Suppressor macrophage treated with lipopolysaccharide for 4 hours (primary cell): ENCODE results near the gene RGCC.
"Not testable (repeated sequence)": the region's sequence is repeated elsewhere in the genome, so short reads cannot be mapped to it uniquely, and the experiment has no call there.

Source experiments
- DNase-seq: peaks from one replicate; pipeline ENCODE4 v3.0.0-alpha.2; 2020

The RGCC gene, protein sequence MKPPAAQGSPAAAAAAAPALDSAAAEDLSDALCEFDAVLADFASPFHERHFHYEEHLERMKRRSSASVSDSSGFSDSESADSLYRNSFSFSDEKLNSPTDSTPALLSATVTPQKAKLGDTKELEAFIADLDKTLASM

DNA sequence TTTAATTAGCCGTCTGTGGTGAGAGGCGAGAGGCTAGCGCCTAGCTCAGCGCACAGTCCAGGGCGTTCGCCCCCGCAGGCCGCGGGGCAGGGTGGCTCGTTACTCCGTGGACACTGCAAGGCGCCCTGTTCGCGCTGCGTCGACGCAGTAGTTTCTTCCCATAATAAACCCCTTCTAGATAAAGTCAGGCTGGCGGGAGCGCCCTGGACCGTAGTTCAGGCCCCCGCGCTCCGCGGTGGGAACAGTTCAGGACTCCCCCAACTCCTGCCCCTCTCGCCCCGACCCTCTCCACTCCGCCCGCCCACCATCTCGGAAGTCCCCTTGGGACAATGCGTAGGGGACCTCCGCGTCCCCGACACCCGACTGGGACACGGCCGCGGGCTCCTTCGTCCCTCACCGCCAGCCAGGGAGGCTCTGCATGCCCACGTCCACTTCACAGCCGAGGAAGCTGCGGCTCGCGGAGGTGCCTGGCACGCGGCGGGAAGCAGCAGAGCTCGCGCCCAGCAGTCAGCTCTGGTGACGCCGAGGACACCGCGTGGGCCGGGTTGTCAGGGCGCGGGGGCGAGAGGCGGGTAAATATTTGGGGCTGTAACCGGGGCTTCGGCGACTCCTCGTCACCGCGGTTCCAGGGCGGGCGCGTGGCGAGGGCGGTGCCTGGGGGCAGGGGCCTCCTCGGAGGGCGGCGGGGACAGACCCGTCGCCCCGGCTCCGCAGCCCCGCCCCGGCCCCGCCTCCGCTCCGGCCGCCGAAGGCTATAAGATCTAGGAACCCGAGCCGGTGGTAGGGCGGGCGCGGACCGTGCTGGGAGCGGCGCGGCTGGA is at the start of gene RGCC:
Gene RGCC (plus strand): TSS at position 783 of the 821 bp plus-strand sequence. CDS start 158 bp downstream, outside the sequence.
- peak; percentile 93 for DNase-seq

DNA sequence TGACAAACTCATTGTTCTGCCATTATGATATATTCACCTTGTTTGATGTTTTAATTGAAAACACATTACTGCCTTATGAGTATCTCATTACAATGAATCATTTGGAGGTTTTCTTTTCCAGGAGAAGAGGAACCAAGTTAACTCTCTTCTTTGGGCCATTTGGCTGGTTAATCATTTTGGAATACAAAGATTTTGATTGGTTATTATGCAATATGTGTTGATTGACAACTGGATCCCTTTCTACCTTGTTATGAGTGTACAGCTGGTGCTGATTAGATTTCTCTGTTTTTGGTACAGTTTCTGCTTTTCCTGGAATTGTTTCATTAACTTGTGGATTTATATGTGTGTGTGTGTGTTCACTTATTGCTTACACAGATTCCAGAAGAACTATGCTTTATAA is 49.2 kb upstream of the RGCC start:
- DNase-seq, result no peak

DNA sequence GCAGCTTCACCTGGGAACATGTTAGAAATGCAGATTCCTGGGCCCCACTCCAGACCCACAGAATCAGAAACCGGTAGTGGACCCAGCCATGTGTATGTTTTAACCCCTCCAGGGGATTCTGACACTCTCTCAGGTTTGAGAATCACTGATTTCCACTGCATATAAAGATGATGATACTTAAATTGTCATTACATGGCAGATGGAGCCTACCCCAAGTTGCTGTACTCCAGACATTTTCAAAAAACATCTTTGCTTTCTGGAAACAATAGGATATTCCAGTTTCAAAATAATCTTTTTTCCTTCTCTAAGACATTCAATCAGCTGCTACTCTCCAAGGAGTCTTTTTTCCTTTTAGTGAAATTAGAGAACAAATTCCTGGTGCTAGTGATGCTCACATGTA is 48.6 kb upstream of the RGCC start:
- DNase-seq, result no peak

DNA sequence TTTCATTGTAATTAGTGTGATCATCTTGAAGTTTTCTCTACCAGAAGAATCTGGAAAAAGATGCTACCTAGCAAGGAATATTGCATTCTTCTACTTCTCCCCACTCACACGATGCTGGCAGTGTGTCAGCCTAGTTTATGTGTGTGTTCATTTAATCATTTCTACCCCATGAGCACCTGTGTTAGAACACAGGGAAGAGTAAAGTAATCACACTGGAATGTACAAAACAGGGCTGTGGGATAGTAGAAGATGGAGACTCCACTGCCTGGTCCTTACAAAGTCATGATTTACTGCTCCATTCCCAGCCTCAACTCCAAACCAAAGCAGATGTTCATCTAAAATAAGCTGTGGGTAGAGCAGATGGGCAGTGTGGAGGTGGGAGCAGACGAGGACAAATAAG is 47.7 kb upstream of the RGCC start:
- DNase-seq, result no peak

DNA sequence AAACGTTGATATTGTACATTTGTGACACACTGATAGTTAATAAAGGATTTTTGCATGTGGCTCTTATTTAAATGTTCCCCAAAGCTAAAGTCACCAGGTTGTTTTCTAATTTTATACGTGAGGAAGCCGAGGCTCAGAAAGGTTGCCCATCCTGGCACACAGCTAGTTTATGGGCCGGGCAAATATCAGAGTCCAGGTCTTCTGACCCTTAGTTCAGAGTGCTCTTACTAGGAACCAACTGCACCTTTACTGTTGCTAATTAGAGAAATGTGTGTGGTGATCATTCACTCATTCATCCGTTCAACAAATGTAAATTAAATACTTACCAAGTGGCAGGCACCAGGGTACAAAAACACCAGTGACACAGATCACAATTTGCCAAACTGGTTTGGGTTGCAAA is 46.3 kb upstream of the RGCC start:
- DNase-seq, result no peak

DNA sequence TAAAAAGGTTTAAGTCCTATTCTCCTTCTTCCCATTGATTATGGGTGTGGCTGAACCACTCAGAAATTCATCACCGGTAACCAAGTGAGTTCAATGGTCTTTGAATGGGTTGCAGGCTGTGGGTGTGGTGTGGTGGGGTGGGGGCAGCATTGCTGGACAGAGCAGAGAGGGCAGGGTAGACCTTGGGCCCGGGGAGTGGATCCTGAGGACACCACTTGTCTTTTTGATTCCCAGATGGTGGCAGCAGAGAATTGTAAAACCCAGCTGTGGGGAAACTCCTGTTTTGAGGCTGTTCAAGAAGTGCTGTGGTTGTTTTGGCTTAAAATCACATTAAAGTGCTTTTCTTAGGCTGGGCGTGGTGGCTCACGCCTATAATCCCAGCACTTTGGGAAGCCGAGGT is 45.8 kb upstream of the RGCC start:
- DNase-seq, result peak; percentile 46

DNA sequence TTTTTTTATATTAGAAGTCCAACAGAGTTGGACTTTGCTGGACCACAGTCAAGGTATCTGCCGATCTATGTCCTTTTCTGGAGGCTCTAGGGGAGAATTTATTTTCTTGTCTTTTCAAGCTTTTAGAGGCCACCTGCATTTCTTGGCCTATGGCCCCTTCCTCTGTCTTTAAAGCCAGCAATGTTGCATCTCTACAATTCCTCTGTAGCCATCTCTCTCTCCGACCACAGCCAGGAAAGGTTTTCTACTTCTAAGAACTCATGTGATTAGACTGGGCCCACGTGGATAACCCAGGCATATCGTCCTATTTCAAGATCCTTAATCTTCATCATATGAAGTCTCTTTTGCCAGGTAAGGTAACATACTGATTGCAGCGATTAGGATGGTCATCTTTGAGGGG is 43.5 kb upstream of the RGCC start:
- no peak for DNase-seq

DNA sequence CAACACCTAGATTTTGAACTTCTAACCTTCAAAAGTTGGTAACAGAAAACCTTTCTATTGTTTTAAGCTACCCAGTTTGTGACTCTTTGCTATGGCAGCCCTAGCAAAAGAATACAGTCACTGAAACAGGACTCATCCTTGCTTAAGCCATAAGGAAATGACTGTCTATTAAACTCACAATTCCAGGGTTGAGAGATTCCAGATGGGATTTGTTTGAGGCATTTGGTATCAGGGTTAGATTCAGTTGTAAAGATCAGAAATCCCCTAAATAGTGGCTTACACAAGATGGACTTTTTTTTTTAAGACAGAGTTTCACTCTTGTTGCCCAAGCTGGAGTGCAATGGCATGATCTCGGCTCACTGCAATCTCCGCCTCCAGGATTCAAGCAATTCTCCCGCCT is 41.1 kb upstream of the RGCC start:
- peak; percentile 21 for DNase-seq

DNA sequence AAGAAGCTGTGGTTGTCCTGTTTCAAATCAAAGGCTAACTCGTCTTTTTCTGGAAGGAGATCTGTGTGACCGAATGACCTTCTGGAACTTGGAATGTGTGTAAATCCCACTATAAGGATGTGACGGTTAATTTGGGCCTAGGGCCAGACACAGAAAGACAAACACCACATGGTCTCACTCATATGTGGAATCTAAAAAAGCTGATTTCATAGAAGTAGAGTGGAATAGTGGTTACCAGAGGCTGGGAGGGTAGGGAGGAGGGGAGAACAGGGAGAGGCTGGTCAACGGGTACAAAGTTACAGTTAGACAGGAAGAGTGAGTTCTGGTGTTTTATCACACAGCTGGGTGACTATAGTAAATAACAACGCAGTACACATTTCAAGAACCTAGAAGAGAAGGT is 39.3 kb upstream of the RGCC start:
- no peak for DNase-seq

DNA sequence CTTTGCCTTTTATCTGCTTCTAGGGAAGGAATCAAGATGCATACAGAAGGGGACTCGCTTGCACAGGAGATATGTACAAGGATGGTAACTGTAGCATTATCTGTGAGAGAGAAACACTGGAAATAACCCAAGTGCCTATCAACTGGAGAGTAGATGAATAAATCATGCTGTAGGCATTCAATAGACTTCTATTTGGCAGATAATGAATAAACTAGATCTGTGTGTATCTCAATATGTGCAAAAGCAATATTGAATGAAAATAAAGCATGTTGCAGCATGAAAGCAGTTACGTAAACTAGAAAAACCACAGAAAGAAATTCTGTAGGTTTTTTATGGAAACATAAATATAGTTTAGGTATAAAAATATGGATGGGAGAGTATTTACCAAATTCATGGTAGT is 38.6 kb upstream of the RGCC start:
- DNase-seq, result no peak

DNA sequence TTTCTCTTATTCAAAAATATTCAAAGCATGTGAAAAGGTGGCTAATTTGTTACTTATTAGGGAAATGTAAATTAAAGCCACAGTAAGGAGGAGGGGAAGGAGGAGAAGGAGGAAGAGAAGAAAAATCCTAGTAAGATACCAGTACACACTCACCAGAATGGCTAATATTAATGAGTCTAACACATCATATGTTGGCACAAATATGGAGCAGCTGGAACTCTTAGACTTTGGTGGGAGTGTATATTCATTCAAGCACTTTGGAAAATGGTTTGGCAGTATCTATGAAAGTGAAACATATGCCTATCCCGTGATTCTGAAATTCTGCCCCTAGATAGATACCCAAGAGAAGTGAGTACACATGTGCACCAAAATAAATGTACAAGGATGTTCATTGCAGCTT is 38.1 kb upstream of the RGCC start:
- no peak for DNase-seq

DNA sequence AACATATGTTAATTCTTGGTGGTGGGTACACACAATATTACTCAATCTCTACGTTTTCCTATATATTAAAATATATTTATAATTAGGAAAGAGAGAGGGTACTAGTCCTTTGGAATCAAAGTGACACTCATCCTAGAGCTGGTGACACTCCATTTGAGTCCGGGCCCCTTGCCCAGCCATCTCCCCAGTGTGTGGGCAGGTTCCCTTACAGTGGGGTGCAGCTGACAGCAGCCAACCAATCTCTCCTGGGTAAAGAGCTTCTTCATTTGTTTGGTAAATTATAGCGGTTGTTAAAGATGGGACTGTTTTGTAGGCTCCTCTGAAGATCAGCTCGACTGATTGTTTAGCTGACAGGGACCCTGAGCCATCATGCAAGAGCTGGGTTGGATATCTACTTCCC is 37.2 kb upstream of the RGCC start:
- no peak for DNase-seq

DNA sequence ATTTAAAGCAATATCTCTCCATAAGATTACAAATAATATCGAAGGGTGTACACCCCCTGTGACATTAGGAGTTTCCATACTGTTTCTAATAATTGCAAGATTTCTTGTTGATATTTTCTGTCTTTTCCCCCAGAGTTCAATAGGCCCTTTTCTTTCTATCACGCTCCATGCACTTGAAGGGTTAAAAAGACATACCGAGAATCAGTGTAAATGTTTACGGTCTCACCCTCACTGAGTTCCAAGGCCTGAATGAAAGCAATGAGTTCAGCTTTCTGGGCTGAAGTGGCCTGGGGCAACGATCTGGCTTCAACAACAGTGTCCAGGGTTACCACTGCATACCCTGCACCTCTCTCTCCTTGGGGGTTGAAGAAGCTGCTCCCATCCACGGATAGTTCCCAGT is 36.0 kb upstream of the RGCC start:
- DNase-seq, result not testable (repeated sequence)

DNA sequence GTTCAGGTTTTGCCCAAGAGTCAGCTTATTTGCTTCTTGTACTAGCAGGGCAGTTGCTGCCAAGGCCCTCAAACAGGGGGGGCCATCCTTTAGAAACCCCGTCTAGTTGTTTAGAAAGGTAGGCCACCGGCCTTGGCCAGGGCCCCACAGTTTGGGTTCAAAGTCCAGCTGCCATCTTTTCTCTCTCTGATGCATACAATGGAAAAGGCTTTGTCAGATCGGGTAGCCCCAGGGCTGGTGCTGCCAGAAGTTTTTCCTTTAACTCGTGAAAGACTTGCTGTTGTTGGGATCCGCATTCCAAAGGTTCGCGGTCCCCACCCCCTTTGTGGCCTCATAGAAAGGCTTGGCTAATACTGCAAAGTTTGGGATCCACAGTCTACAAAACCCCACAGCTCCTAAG is 35.4 kb upstream of the RGCC start:
- DNase-seq, result not testable (repeated sequence)

DNA sequence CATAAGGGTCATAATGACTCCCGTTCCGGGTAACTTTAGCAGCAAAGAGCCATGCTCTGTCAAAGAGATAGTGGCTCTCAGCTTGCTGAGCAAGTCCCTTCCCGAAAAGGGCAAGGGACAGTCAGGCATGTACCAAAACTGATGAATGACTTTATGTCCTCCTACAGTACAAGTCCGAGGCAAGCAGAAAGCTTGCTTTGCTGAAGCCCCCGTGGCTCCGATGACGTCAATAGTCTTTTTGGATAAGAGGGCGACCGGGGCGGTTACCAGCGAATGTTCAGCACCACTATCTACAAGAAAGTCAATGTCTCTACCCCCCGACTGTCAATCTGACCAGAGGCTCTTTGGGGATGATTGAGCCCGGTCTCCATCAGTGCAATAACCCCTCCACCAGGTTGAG is 34.1 kb upstream of the RGCC start:
- DNase-seq, result not testable (repeated sequence)

DNA sequence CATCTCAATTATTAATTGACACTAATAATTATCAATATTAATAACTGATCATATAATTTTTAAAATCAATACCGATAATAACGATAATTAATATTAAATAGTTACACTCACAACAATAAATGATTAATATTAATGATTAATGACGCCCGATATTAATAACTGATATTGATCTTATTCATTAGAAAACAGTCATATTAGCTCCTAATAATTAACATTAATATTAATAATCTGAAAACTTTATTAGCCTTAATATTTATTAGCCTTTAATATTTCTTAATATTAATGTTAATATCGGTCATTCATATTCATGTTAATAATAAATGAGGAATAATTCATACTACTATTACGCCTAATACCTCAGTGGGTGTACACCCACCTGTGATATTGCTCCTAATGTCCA is 32.7 kb upstream of the RGCC start:
- not testable (repeated sequence) for DNase-seq

DNA sequence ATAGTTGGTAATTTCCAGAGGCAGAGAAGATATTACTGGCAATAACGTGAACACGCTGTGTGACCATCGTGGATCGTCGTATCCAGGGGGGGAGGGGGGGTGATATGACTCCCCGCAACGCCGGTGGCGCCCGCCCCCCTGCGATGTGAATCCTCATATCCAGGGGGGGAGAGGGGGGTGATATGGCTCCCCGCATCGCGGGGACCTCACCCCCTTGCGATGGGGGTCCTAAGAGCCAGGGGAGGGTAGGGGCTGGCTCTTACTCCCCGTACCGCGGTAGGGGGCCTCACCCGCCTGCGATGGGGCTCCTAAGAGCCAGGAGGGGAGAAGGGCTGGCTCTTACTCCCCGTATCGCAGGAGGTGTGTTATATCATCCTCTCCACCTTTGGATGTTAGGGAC is 31.3 kb upstream of the RGCC start:
- DNase-seq, result no peak

DNA sequence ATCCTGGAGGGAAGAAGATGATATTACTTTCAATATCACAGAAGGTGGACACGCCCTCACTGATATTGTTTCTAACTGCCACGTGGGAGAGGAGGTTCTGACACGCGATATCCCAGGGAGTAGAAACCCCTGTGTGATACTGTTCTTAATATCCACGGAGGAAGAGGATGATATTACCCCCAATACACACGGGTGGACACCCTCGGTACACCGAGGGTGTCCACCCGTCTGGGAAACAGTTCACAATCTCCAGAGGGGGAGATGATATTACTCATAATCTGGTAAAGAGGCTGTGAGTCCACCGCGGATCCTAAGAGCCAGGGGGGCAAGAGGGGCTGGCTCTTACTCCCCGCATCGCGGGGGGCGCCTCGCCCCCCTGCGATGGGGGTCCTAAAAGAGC is 29.7 kb upstream of the RGCC start:
- no peak for DNase-seq

DNA sequence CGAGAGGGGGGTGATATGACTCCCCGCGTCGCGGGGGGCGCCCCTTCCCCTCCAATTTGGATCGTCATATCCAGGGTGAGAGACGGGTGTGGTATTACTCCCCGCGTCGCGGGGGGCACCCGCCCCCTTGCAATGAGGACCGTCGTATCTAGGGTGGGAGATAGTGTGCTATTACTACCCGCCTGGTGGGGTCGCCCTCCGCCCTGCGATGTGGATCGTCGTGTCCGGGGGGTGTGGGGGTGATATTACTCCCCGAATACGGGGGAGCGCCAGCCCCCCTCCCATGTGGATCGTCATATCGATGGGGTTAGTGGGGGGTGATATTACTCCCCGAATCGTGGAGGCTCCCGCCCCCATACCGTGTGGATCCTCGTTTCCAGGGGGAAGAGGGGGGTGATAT is 29.2 kb upstream of the RGCC start:
- no peak for DNase-seq

DNA sequence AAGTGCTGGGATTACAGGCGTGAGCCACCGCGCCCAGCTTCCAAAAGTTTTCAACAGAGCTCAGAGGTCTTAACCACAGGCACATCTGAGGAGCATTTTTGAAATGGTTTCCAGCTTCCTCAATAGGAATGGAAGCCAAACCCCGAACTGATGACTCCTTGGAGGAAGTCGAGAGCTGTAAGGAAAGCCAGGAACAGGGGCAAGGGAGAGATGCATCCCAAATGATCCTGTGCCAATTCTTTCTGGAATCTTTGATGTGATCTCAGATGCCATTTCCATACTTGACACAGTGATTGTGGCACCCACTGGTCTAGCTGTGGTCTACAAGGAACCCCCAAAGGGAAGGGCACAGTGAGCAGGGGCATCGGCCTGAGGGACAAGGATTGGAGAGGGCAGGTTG is 23.3 kb upstream of the RGCC start:
- DNase-seq, result not testable (repeated sequence)

DNA sequence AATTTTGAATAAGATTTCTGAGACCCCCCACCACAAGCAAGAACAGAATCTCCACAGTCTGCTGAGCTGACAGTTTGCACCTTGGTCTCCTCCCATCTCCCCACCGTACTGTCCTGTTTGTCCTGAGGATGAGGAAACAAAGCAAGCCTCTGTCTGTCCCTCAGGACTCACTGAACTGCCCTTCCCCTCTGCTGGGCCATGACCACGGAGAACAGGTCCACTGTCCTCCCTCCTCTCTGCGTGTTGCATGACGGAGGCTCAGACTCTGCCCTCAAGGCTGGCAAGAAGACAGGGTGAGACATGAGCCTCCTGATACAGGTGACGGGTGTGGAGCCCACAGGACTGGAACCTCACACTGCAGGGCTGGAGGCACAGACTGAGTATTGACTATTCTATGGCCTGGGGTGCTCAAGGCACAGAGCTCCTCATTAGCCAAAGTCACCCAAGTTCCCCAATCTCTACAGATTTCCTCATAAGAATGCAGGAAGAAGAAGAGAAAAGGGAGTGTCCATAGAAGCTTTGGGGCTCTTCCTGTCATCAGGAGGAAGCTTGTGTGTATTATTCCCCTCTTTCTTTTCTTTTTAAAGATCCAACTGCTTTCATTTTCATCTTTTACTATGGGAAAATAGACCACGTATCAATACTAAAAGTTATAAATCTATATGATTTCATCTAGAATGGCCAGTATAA is 22.4 kb upstream of the RGCC start:
- peak; percentile 12 for DNase-seq

DNA sequence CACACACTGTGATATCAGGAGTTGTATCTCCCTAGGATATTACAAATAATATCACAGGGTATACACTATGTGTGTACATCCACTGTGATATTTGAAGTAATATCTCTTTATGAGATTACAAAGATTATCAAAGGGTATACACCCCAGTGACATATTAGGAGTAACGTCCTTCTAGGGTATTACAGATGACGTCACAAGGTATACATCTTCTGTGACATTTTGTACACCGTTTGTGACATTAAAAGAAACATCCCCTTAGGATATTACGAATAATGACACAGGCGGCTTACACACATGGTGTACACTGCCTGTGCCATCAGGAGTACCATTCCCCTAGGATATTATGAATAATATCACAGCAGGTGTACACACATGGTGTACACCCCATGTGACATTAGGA is 13.4 kb upstream of the RGCC start:
- DNase-seq, result no peak

DNA sequence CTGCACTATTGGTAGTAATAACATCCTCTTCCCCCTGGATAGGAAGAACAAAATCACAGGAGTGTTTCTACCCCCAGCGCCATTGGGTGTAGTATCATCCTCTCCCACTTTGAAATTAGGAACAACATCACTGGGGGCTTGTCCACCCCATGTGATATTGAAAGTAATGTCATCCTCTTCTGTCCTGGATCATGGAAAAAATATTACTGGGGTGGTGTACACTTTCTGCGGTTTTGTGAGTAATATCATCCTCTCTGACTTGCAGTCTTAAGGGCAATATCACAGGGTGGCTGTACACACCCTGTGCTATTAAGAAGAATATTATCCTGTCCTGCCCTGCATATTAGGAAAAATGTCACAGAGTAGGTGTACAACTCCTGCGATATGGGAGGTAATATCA is 4.9 kb upstream of the RGCC start:
- DNase-seq, result no peak

DNA sequence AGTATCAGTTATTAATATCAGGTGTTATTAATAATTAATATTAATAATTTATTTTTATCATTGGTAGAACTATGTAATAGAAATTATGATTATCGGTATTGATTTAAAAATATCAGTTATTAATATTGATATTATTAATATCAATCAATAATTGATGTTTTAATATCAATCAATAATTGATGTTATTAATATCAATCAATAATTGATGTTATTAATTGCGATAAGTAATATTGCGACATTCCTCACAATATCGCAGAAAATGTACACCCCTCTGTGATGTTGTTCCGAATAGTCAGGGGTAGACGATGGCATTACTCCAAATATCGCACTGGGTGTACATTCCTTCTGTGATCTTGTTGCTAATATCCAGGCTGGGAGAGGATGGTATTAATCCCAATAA is 3.7 kb upstream of the RGCC start:
- no peak for DNase-seq
